Measurements from ENCODE around the gene DUSP7. TPM values are rescaled to one million over a fixed set of nuclear protein-coding genes. Genes with fewer than 3 reads are reported as not detected.

DUSP7 gene
- polyA plus RNA-seq, 4 donors = 1.6 to 9.4 (median 4.4) TPM

DNA sequence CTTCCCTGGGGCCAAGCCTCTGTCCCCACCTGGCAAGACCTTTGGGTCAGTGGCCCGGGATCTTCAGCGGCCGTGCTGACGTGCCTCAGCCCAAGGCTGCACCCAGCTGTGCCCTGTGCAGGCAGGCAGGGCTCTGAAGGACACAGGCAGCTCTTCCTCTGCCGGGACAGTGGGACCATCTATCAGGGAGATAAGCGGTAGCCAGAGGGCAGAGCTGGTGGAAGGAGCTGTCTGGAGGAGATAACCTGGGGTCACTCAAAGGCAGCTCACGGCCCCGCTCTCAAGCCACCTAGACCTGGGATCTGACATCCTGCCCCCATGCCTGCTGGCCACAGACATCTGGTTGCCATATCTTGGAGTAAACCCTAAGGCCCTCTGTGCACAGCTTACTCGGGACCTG, 27.3 kb downstream of the DUSP7 start:
- no peak overlapping the region for H3K4me3 ChIP-seq (ENCODE audit: low read depth in 1 of 3, low read length in 3 of 3)
- no peak overlapping the region for H3K27ac ChIP-seq (ENCODE audit: low read depth in 1 of 3, low read length in 2 of 3)
- 71 to 78% (median 72%) methylated on average over 9 of the region's 9 CpGs for WGBS, 3 donors
- H3K27me3 ChIP-seq (ENCODE audit: control insufficient read depth in 3 of 3, insufficient read depth in 3 of 3, low read length in 3 of 3) = no peaks in the 10 kb centered on the region
- FAIRE-seq (no peak), DNase-seq (no peak)
- H3K9me3 ChIP-seq (ENCODE audit: control insufficient read depth in 2 of 2, insufficient read depth in 1 of 2, low read depth in 1 of 2, low read length in 1 of 2) = no peaks in the 10 kb centered on the region
- H3K36me3 ChIP-seq (ENCODE audit: control insufficient read depth in 3 of 3, insufficient read depth in 2 of 3, low read depth in 1 of 3, low read length in 3 of 3) = no peaks in the 10 kb centered on the region
- H3K4me1 ChIP-seq (ENCODE audit: control insufficient read depth in 3 of 3, insufficient read depth in 2 of 3, low read depth in 1 of 3, low read length in 2 of 3) = peaks cover 0 to 4% (median 0%) of the 10 kb centered on the region in 3 donors

DNA sequence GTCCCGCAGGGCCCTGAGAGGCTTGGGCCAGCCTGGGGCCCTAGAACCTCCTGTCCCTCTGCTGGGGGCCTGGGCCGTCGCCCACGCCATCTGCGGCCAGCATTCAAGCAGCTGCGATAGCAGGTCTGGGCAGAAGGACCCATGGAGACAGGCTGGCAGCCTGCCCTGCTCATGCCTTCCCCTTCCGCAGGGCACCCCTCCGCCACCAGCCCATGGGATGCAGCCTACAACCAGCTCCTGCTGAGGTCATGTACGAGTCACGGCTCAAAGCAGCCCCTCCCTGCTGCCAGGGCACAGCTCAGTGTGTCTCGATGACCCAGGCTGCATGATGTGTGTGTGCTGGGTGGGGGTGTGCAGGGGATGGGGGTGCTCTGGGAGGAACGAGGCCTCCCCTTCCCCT, 27.8 kb downstream of the DUSP7 start:
- Histone ChIP-seq H3K27me3 (ENCODE audit: control insufficient read depth in 3 of 3, insufficient read depth in 3 of 3, low read length in 3 of 3) (no peaks in the 10 kb centered on the region), H3K4me3 (ENCODE audit: low read depth in 1 of 3, low read length in 3 of 3) (no peak overlapping the region), H3K4me1 (ENCODE audit: control insufficient read depth in 3 of 3, insufficient read depth in 2 of 3, low read depth in 1 of 3, low read length in 2 of 3) (peaks cover 0 to 3% (median 0%) of the 10 kb centered on the region in 3 donors), H3K36me3 (ENCODE audit: control insufficient read depth in 3 of 3, insufficient read depth in 2 of 3, low read depth in 1 of 3, low read length in 3 of 3) (no peaks in the 10 kb centered on the region), H3K9me3 (ENCODE audit: control insufficient read depth in 2 of 2, insufficient read depth in 1 of 2, low read depth in 1 of 2, low read length in 1 of 2) (no peaks in the 10 kb centered on the region), H3K27ac (ENCODE audit: low read depth in 1 of 3, low read length in 2 of 3) (no peak overlapping the region)
- 76 to 85% (median 84%) methylated on average over 12 of the region's 12 CpGs for WGBS, 3 donors
- FAIRE-seq = no peak
- DNase-seq = no peak

DNA sequence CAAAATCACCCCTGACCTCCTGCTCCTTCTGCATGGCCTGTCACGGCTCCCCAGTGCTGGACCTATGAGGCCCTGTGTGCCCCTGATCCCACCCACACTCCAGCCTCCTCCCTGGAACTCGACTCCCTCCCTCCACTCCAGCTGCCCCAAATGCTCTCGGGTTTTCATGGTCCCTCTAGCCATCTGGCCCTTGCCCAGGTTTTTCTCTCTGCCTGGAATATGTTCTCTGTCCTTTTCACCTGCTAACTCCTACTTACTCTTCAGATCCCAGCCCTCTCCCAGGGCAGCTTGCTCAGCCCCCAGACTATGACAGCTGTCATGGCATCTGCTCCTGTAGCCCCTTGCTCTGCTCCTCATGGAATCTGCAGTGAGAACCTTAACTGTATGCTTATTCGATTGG, 30.3 kb downstream of the DUSP7 start:
- Histone ChIP-seq H3K9me3 (ENCODE audit: control insufficient read depth in 2 of 2, insufficient read depth in 1 of 2, low read depth in 1 of 2, low read length in 1 of 2) (no peaks in the 10 kb centered on the region), H3K4me3 (ENCODE audit: low read depth in 1 of 3, low read length in 3 of 3) (no peak overlapping the region), H3K4me1 (ENCODE audit: control insufficient read depth in 3 of 3, insufficient read depth in 2 of 3, low read depth in 1 of 3, low read length in 2 of 3) (no peaks in the 10 kb centered on the region), H3K27ac (ENCODE audit: low read depth in 1 of 3, low read length in 2 of 3) (no peak overlapping the region), H3K36me3 (ENCODE audit: control insufficient read depth in 3 of 3, insufficient read depth in 2 of 3, low read depth in 1 of 3, low read length in 3 of 3) (no peaks in the 10 kb centered on the region), H3K27me3 (ENCODE audit: control insufficient read depth in 3 of 3, insufficient read depth in 3 of 3, low read length in 3 of 3) (no peaks in the 10 kb centered on the region)
- FAIRE-seq = no peak
- no peak for DNase-seq
- 53 to 72% (median 62%) methylated on average over 4 of the region's 4 CpGs for WGBS, 3 donors

DNA sequence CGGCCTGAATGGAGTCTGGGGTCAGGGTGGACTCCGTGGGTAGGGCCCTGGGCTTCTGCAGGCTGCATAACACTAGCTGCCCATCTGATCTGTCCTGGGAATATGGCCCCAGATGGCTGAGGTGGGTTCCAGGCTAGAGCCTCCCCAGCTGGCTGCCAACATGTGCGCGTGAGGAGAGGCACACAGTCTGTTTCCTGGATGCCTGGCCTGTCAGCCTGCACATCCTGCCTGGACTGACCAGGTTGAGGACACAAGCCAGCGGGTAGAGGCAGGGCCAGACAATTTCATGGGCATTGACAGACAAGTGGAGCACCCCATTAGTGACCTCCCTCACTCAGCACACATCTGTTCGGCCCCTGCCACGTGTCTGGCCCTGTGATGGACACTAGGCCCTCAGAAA, 30.9 kb downstream of the DUSP7 start:
- WGBS, 3 donors = 72 to 86% (median 77%) methylated on average over 7 of the region's 7 CpGs
- no peaks in the 10 kb centered on the region for H3K27me3 ChIP-seq (ENCODE audit: control insufficient read depth in 3 of 3, insufficient read depth in 3 of 3, low read length in 3 of 3)
- no peak overlapping the region for H3K4me3 ChIP-seq (ENCODE audit: low read depth in 1 of 3, low read length in 3 of 3)
- no peak overlapping the region for H3K27ac ChIP-seq (ENCODE audit: low read depth in 1 of 3, low read length in 2 of 3)
- no peak for FAIRE-seq
- no peaks in the 10 kb centered on the region for H3K36me3 ChIP-seq (ENCODE audit: control insufficient read depth in 3 of 3, insufficient read depth in 2 of 3, low read depth in 1 of 3, low read length in 3 of 3)
- H3K4me1 ChIP-seq (ENCODE audit: control insufficient read depth in 3 of 3, insufficient read depth in 2 of 3, low read depth in 1 of 3, low read length in 2 of 3) = no peaks in the 10 kb centered on the region
- H3K9me3 ChIP-seq (ENCODE audit: control insufficient read depth in 2 of 2, insufficient read depth in 1 of 2, low read depth in 1 of 2, low read length in 1 of 2) = no peaks in the 10 kb centered on the region
- DNase-seq = no peak

DNA sequence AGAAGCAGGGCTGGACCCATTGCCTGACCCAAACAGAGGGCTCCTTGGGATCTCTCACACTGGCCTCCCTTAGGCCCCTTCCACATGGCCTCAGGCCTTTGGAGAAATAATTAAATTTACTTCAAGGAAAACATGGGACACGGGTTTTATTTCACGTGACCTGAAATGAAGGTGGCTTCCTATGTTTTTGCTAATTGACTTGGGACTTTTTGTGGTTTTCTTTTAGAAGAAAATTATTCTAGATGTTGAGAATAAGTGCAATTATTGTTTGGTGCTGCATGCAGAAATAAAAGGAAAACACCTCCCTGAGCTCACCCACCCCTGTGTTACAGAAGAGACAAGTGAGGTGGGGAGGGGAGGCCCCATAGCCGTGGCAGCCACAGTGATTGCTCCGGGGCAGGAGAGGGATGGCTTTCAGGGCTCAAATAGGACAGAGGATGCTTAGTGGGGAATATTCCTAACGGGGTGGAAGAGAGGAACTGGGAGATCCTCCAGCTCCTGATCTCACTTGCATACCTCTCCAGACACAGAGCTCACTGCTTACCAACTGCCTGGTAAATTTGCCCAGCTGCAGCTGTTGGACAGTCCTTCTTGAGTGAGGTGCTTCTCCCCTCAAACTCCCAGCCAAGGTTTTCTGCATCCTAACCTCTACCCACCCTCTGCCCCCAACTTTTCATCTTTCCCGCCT, 31.5 kb downstream of the DUSP7 start:
- H3K36me3 ChIP-seq (ENCODE audit: control insufficient read depth in 3 of 3, insufficient read depth in 2 of 3, low read depth in 1 of 3, low read length in 3 of 3) = no peaks in the 10 kb centered on the region
- H3K27ac ChIP-seq (ENCODE audit: low read depth in 1 of 3, low read length in 2 of 3) = no peak overlapping the region
- H3K9me3 ChIP-seq (ENCODE audit: control insufficient read depth in 2 of 2, insufficient read depth in 1 of 2, low read depth in 1 of 2, low read length in 1 of 2) = no peaks in the 10 kb centered on the region
- H3K4me3 ChIP-seq (ENCODE audit: low read depth in 1 of 3, low read length in 3 of 3) = no peak overlapping the region
- FAIRE-seq (no peak), DNase-seq (no peak)
- 81 to 84% (median 81%) methylated on average over 6 of the region's 6 CpGs for WGBS, 3 donors
- no peaks in the 10 kb centered on the region for H3K4me1 ChIP-seq (ENCODE audit: control insufficient read depth in 3 of 3, insufficient read depth in 2 of 3, low read depth in 1 of 3, low read length in 2 of 3)
- no peaks in the 10 kb centered on the region for H3K27me3 ChIP-seq (ENCODE audit: control insufficient read depth in 3 of 3, insufficient read depth in 3 of 3, low read length in 3 of 3)

DNA sequence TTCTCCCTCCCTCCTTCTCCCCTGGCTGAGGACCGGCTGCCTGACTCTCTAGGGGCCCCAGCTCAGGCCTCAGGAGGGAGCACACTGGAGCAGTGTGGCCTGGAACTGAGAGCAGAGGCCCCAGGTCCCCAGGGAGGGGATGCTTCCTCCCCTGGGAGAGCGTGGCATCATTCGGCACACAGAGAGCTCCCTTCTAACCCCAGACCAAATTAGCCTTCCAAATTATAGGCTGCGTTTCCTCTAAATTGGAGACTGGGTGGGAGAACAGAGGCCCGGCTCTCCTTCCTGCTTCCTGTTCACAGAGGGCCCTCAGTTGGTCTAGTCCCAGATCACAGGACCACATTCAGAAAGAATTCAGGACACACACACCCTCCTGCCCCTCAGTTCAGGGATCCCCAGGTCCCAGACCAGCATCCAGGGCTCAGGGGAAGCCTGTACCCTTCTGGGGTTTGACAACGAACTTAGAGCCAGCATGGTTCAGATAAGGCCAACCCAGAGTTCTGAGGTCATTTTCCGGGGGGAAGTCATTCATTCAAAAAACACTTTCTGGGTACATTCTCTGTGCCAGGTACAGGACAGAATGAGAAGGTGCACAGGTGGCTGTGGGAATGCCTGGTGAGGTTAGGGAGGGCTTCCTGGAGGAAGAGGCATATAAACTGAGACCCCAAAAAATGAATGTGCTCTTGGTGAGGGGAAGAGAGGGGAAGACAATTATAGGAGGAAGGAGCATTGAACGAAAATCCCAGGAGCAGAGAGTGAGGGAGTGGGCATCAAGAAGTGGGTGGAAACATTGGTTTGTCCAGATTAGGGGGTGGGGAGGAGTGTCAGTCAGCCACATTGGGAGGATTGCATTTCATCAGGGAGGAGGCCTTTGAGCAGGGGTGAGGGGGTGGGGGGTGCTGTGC, 32.3 kb downstream of the DUSP7 start:
- no peaks in the 10 kb centered on the region for H3K27me3 ChIP-seq (ENCODE audit: control insufficient read depth in 3 of 3, insufficient read depth in 3 of 3, low read length in 3 of 3)
- no peaks in the 10 kb centered on the region for H3K9me3 ChIP-seq (ENCODE audit: control insufficient read depth in 2 of 2, insufficient read depth in 1 of 2, low read depth in 1 of 2, low read length in 1 of 2)
- no peak overlapping the region for H3K27ac ChIP-seq (ENCODE audit: low read depth in 1 of 3, low read length in 2 of 3)
- H3K4me3 ChIP-seq (ENCODE audit: low read depth in 1 of 3, low read length in 3 of 3) = no peak overlapping the region
- DNase-seq = no peak
- WGBS, 3 donors = 67 to 80% (median 73%) methylated on average over 8 of the region's 8 CpGs
- no peaks in the 10 kb centered on the region for H3K36me3 ChIP-seq (ENCODE audit: control insufficient read depth in 3 of 3, insufficient read depth in 2 of 3, low read depth in 1 of 3, low read length in 3 of 3)
- FAIRE-seq = no peak
- no peaks in the 10 kb centered on the region for H3K4me1 ChIP-seq (ENCODE audit: control insufficient read depth in 3 of 3, insufficient read depth in 2 of 3, low read depth in 1 of 3, low read length in 2 of 3)

DNA sequence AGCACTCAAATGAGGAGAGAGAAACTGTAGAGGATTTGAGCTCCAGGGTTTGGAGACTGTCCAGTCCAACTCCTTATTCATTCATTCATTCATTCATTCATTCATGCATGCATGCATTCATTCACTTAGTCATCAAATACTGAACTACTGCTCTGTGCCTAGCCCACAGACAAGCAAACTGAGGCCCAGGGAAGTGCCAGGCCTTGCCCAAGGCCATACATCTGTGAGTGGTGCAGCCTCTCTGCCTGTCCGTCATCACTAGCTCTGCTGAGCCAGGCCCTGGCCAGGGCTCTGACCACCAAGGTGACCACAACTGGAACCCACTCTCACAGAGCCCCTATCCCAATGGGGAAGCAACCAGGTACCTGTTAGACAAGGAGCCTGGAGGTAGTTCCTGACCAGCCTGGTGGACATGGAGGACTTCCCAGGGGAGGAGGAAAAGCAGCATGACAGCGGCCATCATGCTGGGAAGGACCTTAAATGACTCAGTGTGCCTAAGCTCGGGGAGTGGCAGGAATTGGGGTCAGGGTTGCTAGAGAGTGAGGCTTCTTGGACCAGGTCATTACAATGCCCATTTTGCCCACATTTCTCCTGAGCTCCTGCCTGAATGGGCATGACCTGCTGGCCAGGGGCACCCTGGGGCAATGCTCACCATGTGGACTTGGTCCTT, 33.1 kb downstream of the DUSP7 start:
- Histone ChIP-seq H3K36me3 (ENCODE audit: control insufficient read depth in 3 of 3, insufficient read depth in 2 of 3, low read depth in 1 of 3, low read length in 3 of 3) (peaks cover 0 to 1% (median 0%) of the 10 kb centered on the region in 3 donors), H3K9me3 (ENCODE audit: control insufficient read depth in 2 of 2, insufficient read depth in 1 of 2, low read depth in 1 of 2, low read length in 1 of 2) (no peaks in the 10 kb centered on the region), H3K4me1 (ENCODE audit: control insufficient read depth in 3 of 3, insufficient read depth in 2 of 3, low read depth in 1 of 3, low read length in 2 of 3) (no peaks in the 10 kb centered on the region), H3K27ac (ENCODE audit: low read depth in 1 of 3, low read length in 2 of 3) (no peak overlapping the region), H3K27me3 (ENCODE audit: control insufficient read depth in 3 of 3, insufficient read depth in 3 of 3, low read length in 3 of 3) (no peaks in the 10 kb centered on the region), H3K4me3 (ENCODE audit: low read depth in 1 of 3, low read length in 3 of 3) (no peak overlapping the region)
- no peak for DNase-seq
- WGBS, 3 donors = 86 to 90% (median 89%) methylated on average over 3 of the region's 3 CpGs
- no peak for FAIRE-seq

DNA sequence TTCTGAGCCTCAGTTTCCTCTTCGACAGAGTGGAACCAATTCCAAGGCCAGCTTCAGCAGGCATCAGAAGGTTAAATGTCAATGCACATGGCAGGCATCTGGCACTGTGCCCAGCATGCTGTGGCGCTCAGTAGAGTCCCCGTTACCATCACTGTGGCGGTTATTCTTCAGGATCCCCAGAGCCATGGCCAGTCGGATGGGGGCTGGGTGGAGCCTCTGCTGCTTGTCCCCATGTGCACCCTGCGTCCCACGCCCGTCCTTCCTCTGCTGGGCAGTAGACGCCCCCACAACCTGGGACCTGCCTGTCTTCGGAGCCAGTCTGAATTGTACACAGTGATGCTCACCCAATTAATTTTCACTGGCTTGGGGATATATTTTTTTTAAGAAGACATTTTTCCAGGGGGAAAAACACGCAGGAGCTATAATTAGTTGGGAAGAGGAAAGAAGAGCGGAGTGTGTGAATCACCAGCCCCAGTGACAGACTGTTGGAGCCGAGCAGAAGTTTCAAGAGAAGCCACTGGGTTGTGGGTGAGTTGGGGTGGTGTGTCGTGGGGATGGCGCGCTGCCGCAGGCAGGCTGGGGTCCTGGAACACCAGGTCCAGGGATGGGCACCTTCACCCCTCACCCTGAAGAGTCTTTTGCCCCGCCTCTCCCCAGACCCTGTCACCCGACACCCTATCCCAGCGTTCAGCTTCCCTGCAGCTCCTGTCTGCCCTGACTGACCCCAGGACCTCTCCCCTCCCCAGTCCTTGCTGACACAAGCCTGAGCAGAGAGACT, 33.9 kb downstream of the DUSP7 start:
- no peaks in the 10 kb centered on the region for H3K4me1 ChIP-seq (ENCODE audit: control insufficient read depth in 3 of 3, insufficient read depth in 2 of 3, low read depth in 1 of 3, low read length in 2 of 3)
- H3K4me3 ChIP-seq (ENCODE audit: low read depth in 1 of 3, low read length in 3 of 3) = no peak overlapping the region
- no peak for DNase-seq
- peak overlapping the region in 1 of 3 donors; percentile 19 for H3K27ac ChIP-seq (ENCODE audit: low read depth in 1 of 3, low read length in 2 of 3)
- WGBS, 3 donors = 77 to 83% (median 83%) methylated on average over 20 of the region's 20 CpGs
- peaks cover 0 to 2% (median 0%) of the 10 kb centered on the region in 3 donors for H3K36me3 ChIP-seq (ENCODE audit: control insufficient read depth in 3 of 3, insufficient read depth in 2 of 3, low read depth in 1 of 3, low read length in 3 of 3)
- H3K27me3 ChIP-seq (ENCODE audit: control insufficient read depth in 3 of 3, insufficient read depth in 3 of 3, low read length in 3 of 3) = no peaks in the 10 kb centered on the region
- FAIRE-seq = no peak
- no peaks in the 10 kb centered on the region for H3K9me3 ChIP-seq (ENCODE audit: control insufficient read depth in 2 of 2, insufficient read depth in 1 of 2, low read depth in 1 of 2, low read length in 1 of 2)
